Left lung (tissue), 14 donors: Measurements from ENCODE around the gene TAS2R3. TPM values are rescaled to one million over a fixed set of nuclear protein-coding genes. Genes with fewer than 3 reads are reported as not detected.

ENCODE experiments used
- ATAC-seq: fragments of 200-7000 bp; cut with Tn5 transposase; one replicate; pipeline ENCODE4 v1.9.1; 2020; ENCODE audit warnings: moderate library complexity
- DNase-seq, 4 donors: peaks; one replicate each; pipeline ENCODE4 v3.0.0-alpha.2; 2013 to 2020
- H3K27ac ChIP-seq, 2 donors: fragments of 200-600 bp; sonication (generic) in 1 of 2; one replicate each; pipeline versions ENCODE4 v1.5.0 to v1.8.0; 2020 to 2021
- H3K27me3 ChIP-seq, 2 donors: fragments of 200-600 bp; sonication (generic) in 1 of 2; one replicate each; pipeline versions ENCODE4 v1.5.0 to v1.8.0; 2020 to 2021
- H3K36me3 ChIP-seq, 2 donors: fragments of 200-600 bp; sonication (generic) in 1 of 2; one replicate each; pipeline versions ENCODE4 v1.5.0 to v1.8.0; 2020 to 2021
- H3K4me1 ChIP-seq, 2 donors: fragments of 200-600 bp; one replicate each; pipeline ENCODE4 v1.8.0; 2021
- H3K4me3 ChIP-seq, 2 donors: fragments of 200-600 bp; sonication (generic) in 1 of 2; one replicate each; pipeline versions ENCODE4 v1.5.0 to v1.8.0; 2020 to 2021; ENCODE audit warnings: mild to moderate bottlenecking in 1 of 2
- H3K9me3 ChIP-seq, 2 donors: fragments of 200-600 bp; sonication (generic) in 1 of 2; one replicate each; pipeline versions ENCODE4 v1.5.0 to v1.8.0; 2020 to 2021
- intact Hi-C, 2 donors: fragments of 100-400 bp; cut with DNase I; formaldehyde crosslinking; loops; one replicate each; pipeline versions ENCODE4 v1.11.2 to v1.14.2; 2022
- long read RNA-seq, 12 donors: library from polyadenylated mRNA in 2 of 12; unstranded in 2 of 12; transcript quantifications; one replicate each; pipeline ENCODE4 v2.0.0 and lab custom pipeline, GENCODE V29; 2019 to 2026
- polyA plus RNA-seq, 6 donors: library from polyadenylated mRNA; unstranded; fragments of 120-200 nt; gene quantifications; one replicate each; pipeline ENCODE4 v1.2.1, GENCODE V29; 2013; ENCODE audit not compliant: insufficient read length in 6 of 6
- total RNA-seq, 2 donors: library from RNA; stranded (reverse); fragmentation: NEBNext Ultra II Directional; extraction: Animal tissue kit (Norgen Biotek cat#: 25700); gene quantifications; one replicate each; pipeline ENCODE4 v1.2.1, GENCODE V29; 2021
- TF ChIP-seq, protein P1 (sequence below), 2 donors: fragments of 200-600 bp; sonication (generic) in 1 of 2; IDR thresholded peaks; one replicate each; pipeline versions ENCODE4 v1.5.0 to v1.8.0; 2021; ENCODE audit warnings: antibody characterized with exemption in 2 of 2
- donor health status: DM: no; HTN: yes; CAD: no.
- donor health status: DM: no; HTN: no; CAD: no.

TAS2R3 gene, protein sequence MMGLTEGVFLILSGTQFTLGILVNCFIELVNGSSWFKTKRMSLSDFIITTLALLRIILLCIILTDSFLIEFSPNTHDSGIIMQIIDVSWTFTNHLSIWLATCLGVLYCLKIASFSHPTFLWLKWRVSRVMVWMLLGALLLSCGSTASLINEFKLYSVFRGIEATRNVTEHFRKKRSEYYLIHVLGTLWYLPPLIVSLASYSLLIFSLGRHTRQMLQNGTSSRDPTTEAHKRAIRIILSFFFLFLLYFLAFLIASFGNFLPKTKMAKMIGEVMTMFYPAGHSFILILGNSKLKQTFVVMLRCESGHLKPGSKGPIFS
- 1 to 10 TPM in 1 of 2 donors, under 1 TPM in 1; 0.82 to 2.7 TPM for total RNA-seq
- 1 to 10 TPM in 5 of 6 donors, under 1 TPM in 1; 0.35 to 2.9 (median 2.3) TPM for polyA plus RNA-seq
- long read RNA-seq, donor 1, partial matches to known transcripts, result 0 of 2 reads
- long read RNA-seq, donor 1, other reads (novel, unspliced or antisense), result 0 of 2 reads
- long read RNA-seq, donor 2, result 0 reads
- long read RNA-seq, donor 3, result 0 reads
- long read RNA-seq, donor 4, result 0 reads
- long read RNA-seq, donor 5, result 0 reads
- long read RNA-seq, donor 6, result 0 reads
- long read RNA-seq, donor 7, result 0 reads
- long read RNA-seq, donor 8, result 0 reads
- long read RNA-seq, donor 9, result 0 reads
- long read RNA-seq, donor 10, result 0 reads
- long read RNA-seq, donor 11, result 0 reads
- long read RNA-seq, donor 12, result 0 reads

DNA sequence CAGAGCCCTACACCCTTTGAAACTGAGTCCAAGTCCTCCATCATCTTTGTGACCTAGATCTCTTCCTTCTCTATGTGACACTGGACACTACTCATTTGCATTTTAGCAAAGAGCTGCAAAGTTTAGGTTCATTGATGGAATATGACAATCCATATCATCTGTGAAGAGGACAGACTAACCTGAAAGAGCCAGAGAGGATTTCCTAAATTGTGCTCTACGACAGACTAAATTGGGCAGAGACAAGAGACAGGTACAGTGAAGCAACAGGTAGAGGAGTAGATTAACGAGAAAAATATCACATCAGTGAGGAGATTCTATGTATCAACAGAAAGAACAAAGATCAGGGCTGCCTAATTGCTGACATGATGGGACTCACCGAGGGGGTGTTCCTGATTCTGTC lies at the start of gene TAS2R3:
TAS2R3 (plus strand) TSS at position 301 of the 400 bp plus-strand sequence; CDS start at position 363, 62 bp downstream.
- intact Hi-C loops, result no loop called here
- H3K36me3 ChIP-seq, result peaks cover 0 to 54% of the 10 kb centered on the region in 2 donors

DNA sequence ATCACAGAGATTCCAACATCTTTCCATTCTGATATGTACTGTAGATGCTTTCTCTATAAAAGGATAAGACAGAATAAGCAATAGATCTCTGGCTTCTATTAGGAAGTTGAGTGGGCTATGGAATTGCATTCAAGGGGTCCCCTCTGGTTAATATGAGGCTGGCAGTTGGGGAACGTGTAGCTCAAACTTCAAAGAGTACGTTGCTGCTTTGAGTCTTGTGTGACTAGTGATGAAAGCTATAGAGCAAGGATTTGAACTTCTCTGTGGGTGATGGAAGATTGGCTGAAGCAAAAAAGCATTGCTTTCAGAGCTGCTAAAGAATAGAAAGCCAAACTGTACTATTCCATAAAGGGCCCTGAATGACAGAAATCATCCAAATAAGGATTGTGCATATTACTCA lies 49.3 kb upstream of the TAS2R3 start:
- no peaks in the 10 kb centered on the region for H3K9me3 ChIP-seq
- no peaks in the 10 kb centered on the region for H3K36me3 ChIP-seq
- H3K27ac ChIP-seq, result no peak overlapping the region
- DNase-seq, result no peak
- intact Hi-C loops, result no loop called here
- no peak for ATAC-seq
- H3K27me3 ChIP-seq, result no peaks in the 10 kb centered on the region
- TF ChIP-seq, protein P1, sequence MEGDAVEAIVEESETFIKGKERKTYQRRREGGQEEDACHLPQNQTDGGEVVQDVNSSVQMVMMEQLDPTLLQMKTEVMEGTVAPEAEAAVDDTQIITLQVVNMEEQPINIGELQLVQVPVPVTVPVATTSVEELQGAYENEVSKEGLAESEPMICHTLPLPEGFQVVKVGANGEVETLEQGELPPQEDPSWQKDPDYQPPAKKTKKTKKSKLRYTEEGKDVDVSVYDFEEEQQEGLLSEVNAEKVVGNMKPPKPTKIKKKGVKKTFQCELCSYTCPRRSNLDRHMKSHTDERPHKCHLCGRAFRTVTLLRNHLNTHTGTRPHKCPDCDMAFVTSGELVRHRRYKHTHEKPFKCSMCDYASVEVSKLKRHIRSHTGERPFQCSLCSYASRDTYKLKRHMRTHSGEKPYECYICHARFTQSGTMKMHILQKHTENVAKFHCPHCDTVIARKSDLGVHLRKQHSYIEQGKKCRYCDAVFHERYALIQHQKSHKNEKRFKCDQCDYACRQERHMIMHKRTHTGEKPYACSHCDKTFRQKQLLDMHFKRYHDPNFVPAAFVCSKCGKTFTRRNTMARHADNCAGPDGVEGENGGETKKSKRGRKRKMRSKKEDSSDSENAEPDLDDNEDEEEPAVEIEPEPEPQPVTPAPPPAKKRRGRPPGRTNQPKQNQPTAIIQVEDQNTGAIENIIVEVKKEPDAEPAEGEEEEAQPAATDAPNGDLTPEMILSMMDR (IDR thresholded peaks at IDR 0.05), result no peak
- no peaks in the 10 kb centered on the region for H3K4me1 ChIP-seq
- no peak overlapping the region for H3K4me3 ChIP-seq

More for the DNA sequence above, at the start of gene TAS2R3:
- Histone ChIP-seq H3K9me3 (no peaks in the 10 kb centered on the region), H3K4me3 (no peak within 1 kb of the TSS), H3K27ac (no peak within 1 kb of the TSS), H3K27me3 (no peaks in the 10 kb centered on the region), H3K4me1 (no peaks in the 10 kb centered on the region)
- ATAC-seq, result no peak
- TF ChIP-seq, protein P1 (IDR thresholded peaks at IDR 0.05), result no peak
- DNase-seq, result no peak

DNA sequence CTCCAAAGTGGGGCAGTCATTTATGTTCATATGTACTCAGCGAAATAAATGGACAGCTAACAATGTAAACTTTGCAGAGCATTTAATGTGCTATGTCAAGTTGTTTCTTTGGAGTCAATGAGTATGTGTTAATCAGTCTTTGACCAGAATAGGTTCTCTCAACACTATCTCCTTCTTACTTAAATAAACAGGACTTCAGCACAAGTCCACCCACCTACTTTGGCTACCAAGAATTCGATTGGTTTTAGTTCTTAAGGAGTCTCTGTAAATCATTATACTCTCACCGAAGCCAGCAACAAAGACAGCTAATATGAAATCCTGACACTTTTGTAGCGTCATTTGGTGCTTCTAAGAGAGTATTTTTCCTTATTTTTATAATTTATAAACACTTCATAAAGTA lies 48.9 kb upstream of the TAS2R3 start:
- Histone ChIP-seq H3K4me3 (no peak overlapping the region), H3K36me3 (no peaks in the 10 kb centered on the region)
- no peak for DNase-seq

DNA sequence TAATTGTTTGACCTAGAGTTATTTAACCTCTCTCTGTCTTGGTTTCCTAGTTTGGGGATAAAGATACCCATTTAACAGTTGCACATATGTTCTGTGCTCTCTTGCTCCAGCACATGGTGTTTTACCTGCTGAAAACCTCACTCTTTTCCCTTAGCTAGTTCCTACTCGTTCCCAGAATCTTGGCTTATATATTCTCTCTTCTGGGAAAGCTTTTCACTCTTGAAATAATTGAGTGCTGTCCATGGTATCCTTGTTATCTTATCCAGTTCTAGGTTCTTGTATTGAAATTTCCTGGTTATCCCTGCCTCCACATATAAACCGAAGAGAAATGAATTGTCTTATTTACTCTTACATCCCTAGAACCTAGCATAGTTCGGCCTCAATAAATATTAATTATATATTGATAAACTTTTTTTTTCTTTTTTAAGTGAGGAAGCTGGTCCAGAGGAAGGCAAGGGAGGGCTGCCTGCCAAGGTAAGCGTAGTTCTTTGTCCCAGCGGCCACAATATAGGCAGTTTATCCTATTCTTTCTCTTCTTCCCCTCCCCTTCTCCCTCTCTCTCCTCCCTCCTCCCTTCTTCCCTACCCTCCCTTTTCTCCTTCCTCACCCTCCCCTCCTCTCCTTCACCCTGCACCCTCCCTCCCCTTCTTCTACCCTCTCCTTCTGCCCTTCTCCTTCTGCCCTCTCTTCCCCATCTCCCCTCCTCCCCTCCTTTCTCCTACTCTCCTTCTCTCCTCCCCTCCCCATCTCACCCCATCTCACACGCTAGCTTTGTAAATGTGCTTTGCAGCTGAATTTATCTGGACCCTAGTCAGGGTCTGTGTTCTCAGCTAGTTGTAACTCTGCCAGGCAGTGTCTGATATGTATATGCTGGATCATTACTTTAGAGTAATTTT lies 47.9 kb upstream of the TAS2R3 start:
- intact Hi-C loops, result no loop called here
- H3K27me3 ChIP-seq, result no peaks in the 10 kb centered on the region
- no peaks in the 10 kb centered on the region for H3K4me1 ChIP-seq
- DNase-seq, result no peak
- TF ChIP-seq, protein P1 (IDR thresholded peaks at IDR 0.05), result no peak
- H3K4me3 ChIP-seq, result no peak overlapping the region
- H3K27ac ChIP-seq, result no peak overlapping the region
- no peaks in the 10 kb centered on the region for H3K36me3 ChIP-seq
- no peaks in the 10 kb centered on the region for H3K9me3 ChIP-seq
- ATAC-seq, result no peak

More for the DNA sequence above, 48.9 kb upstream of the TAS2R3 start:
- no peak overlapping the region for H3K27ac ChIP-seq
- TF ChIP-seq, protein P1 (IDR thresholded peaks at IDR 0.05), result no peak
- no peaks in the 10 kb centered on the region for H3K4me1 ChIP-seq
- no peak for ATAC-seq
- intact Hi-C loops, result no loop called here
- H3K27me3 ChIP-seq, result no peaks in the 10 kb centered on the region
- H3K9me3 ChIP-seq, result no peaks in the 10 kb centered on the region
